Mesendoderm (in vitro differentiated cells): ENCODE results near the gene SCLY.

ENCODE experiments used
- DNase-seq: peaks from one replicate; pipeline ENCODE4 v3.0.0; 2013
- H2AK5ac ChIP-seq: 2 replicates; pipeline ENCODE4 v1.6.1; 2013; ENCODE audit warnings: low read length, inconsistent platforms
- H2BK120ac ChIP-seq: 2 replicates; pipeline ENCODE4 v1.6.1; 2013; ENCODE audit warnings: low read depth, mild to moderate bottlenecking, low read length, moderate library complexity, mixed read lengths
- H2BK15ac ChIP-seq: replicated peaks from 2 replicates; pipeline ENCODE4 v1.6.1; 2013; ENCODE audit warnings: low read depth, mild to moderate bottlenecking, moderate library complexity
- H2BK5ac ChIP-seq: 2 replicates; pipeline ENCODE4 v1.6.1; 2013; ENCODE audit warnings: low read length, inconsistent platforms
- H3K18ac ChIP-seq: 2 replicates; pipeline ENCODE4 v1.6.1; 2013; ENCODE audit warnings: mild to moderate bottlenecking, low read length, mixed read lengths
- H3K23ac ChIP-seq: one replicate; pipeline ENCODE4 v1.6.1; 2013; ENCODE audit warnings: low read length
- H3K27ac ChIP-seq: 2 replicates; pipeline ENCODE4 v1.5.1; 2013; ENCODE audit warnings: low read depth, mild to moderate bottlenecking, inconsistent platforms, low read length, moderate library complexity
- H3K27me3 ChIP-seq: 2 replicates; pipeline ENCODE4 v1.6.1; 2013; ENCODE audit warnings: low read length, control low read depth, mild to moderate bottlenecking, inconsistent platforms; ENCODE audit not compliant: insufficient read depth, poor library complexity
- H3K36me3 ChIP-seq: 2 replicates; pipeline ENCODE4 v1.6.1; 2013; ENCODE audit warnings: low read length, inconsistent platforms; ENCODE audit not compliant: control insufficient read depth, insufficient read depth
- H3K4ac ChIP-seq: one replicate; pipeline ENCODE4 v1.6.1; 2013; ENCODE audit warnings: low read depth, mild to moderate bottlenecking, low read length, moderate library complexity
- H3K4me1 ChIP-seq: 2 replicates; pipeline ENCODE4 v1.6.1; 2013; ENCODE audit warnings: low read depth, low read length, inconsistent platforms; ENCODE audit not compliant: control insufficient read depth
- H3K4me2 ChIP-seq: 2 replicates; pipeline ENCODE4 v1.6.1; 2013; ENCODE audit warnings: low read length
- H3K4me3 ChIP-seq: 2 replicates; pipeline ENCODE4 v1.5.1; 2013; ENCODE audit warnings: mild to moderate bottlenecking, low read length
- H3K56ac ChIP-seq: one replicate; pipeline ENCODE4 v1.6.1; 2013; ENCODE audit warnings: low read length
- H3K79me1 ChIP-seq: 2 replicates; pipeline ENCODE4 v1.6.1; 2013; ENCODE audit warnings: low read length, inconsistent platforms
- H3K79me2 ChIP-seq: 2 replicates; pipeline ENCODE4 v1.6.1; 2013; ENCODE audit warnings: mild to moderate bottlenecking, low read length; ENCODE audit not compliant: control insufficient read depth, insufficient read depth
- H3K9ac ChIP-seq: 2 replicates; pipeline ENCODE4 v1.6.1; 2013; ENCODE audit warnings: low read length, inconsistent platforms
- H4K5ac ChIP-seq: one replicate; pipeline ENCODE4 v1.6.1; 2013; ENCODE audit warnings: low read length
- H4K8ac ChIP-seq: one replicate; pipeline ENCODE4 v1.6.1; 2013; ENCODE audit warnings: low read depth, mild to moderate bottlenecking, control low read depth, low read length, moderate library complexity
- WGBS: extraction: QIAGEN DNeasy Blood & Tissue Kit; methylation state at CpG from one replicate; pipeline ENCODE4 v1.1.7; 2013; ENCODE audit warnings: low lambda C conversion rate, missing lambda C conversion rate; ENCODE audit not compliant: insufficient coverage; ENCODE audit errors: extremely low coverage; 5-methylcytosine and 5-hydroxymethylcytosine counted together

Gene SCLY

DNA sequence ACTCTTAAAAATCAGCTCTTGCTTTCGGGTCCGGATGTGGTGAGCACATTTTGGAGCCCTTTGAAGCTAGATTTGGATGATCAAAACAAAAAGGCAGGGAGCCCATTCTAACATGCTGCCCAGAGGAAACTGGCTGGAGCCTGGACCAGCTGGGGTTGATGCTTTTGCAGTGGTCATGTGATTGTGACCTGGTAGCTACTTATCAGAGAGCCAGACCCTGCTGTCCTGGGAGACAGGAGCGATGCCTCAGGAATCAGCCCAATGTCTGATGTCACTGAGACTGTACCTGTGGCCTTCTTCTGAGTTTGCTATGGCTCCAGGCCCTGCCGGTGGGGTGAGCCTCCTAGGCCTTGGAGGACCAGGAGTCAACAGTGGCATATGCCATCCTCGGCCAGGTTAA is 18.7 kb upstream of the SCLY start:
- Histone ChIP-seq H3K9ac (no peak overlapping the region), H3K56ac (no peak overlapping the region), H3K4me3 (no peak overlapping the region), H3K4me1 (no peaks in the 10 kb centered on the region), H3K27me3 (no peaks in the 10 kb centered on the region), H3K4ac (no peak overlapping the region), H2AK5ac (no peak overlapping the region), H3K23ac (no peak overlapping the region), H2BK5ac (no peak overlapping the region), H4K8ac (no peak overlapping the region), H3K27ac (no peak overlapping the region), H4K5ac (no peak overlapping the region), H2BK15ac (no peak overlapping the region), H3K36me3 (no peaks in the 10 kb centered on the region), H3K18ac (no peak overlapping the region), H3K79me1 (no peaks in the 10 kb centered on the region), H2BK120ac (no peak overlapping the region), H3K4me2 (no peak overlapping the region), H3K79me2 (no peaks in the 10 kb centered on the region)
- DNase-seq = no peak
- WGBS = no CpG with 5 or more reads among the region's 5 CpGs

DNA sequence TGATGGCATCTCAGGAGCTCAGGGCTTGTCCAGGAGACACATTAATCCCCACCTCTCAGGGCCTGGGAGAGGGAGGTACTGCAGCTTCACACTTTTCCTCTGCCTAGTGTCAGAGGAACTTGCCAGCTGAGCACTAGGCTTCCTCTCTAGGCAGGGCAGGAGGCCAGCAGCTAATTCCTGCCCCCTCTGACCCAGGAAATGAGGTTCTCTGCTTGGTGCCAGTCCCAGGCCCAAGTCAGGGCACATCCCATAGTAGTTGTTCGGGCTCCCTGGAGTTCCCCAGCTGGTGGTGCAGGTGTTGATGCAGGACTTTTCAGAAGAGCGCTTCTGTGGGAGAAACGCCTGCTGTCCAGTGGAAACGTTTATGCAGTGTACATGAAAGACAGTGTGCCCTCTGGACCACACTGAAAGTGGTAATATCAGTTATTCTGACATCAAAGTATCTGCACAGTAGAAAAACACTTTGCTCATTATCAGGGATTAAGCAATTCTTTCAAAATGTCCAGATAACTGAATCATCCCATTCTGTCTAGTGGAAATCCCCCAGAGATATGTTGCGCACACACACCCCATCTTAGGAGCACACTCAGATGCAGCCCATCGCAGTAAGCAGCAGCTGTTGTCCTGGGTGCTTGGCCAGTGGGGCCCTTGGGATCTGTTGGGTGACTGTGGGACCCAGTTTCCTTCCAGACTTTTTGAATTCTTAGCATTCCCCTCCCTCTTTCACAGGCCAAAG is 17.8 kb upstream of the SCLY start:
- Histone ChIP-seq H3K4me1 (no peaks in the 10 kb centered on the region), H3K23ac (no peak overlapping the region), H3K9ac (no peak overlapping the region), H3K79me1 (no peaks in the 10 kb centered on the region), H3K56ac (no peak overlapping the region), H2BK120ac (no peak overlapping the region), H3K27ac (no peak overlapping the region), H2BK5ac (no peak overlapping the region), H3K18ac (no peak overlapping the region), H3K4me2 (no peak overlapping the region), H4K5ac (no peak overlapping the region), H3K36me3 (no peaks in the 10 kb centered on the region), H3K27me3 (no peaks in the 10 kb centered on the region), H3K4ac (no peak overlapping the region), H3K79me2 (no peaks in the 10 kb centered on the region), H2BK15ac (no peak overlapping the region), H3K4me3 (no peak overlapping the region), H4K8ac (no peak overlapping the region), H2AK5ac (no peak overlapping the region)
- DNase-seq = no peak
- no CpG with 5 or more reads among the region's 6 CpGs for WGBS

DNA sequence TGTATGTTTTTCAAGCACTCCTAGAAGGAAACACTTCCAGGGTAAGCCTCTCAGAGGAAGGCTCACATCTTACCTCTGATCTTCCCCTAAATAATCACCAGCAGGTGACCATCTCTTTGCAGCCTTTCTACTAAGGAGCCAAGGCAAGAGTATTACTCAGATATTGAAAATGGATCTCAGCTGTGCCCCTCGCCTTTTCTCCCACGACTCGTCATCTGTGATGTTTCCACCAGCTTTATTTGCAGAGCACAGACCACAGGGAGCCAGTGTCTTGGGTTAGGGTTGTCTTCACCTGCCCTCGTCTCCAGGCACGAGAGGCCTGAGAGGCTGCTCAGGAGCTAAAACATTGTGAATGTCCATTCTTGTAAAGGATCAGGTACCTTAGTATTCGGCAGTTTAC is 16.9 kb upstream of the SCLY start:
- H3K23ac ChIP-seq = no peak overlapping the region
- H3K79me2 ChIP-seq = no peaks in the 10 kb centered on the region
- H2BK5ac ChIP-seq = no peak overlapping the region
- H3K9ac ChIP-seq = no peak overlapping the region
- no peak overlapping the region for H3K56ac ChIP-seq
- H4K8ac ChIP-seq = no peak overlapping the region
- DNase-seq = no peak
- no peaks in the 10 kb centered on the region for H3K79me1 ChIP-seq
- no peaks in the 10 kb centered on the region for H3K36me3 ChIP-seq
- no peak overlapping the region for H3K18ac ChIP-seq
- no CpG with 5 or more reads among the region's 6 CpGs for WGBS
- no peak overlapping the region for H2BK120ac ChIP-seq
- H3K4me2 ChIP-seq = no peak overlapping the region
- H3K27ac ChIP-seq = no peak overlapping the region
- no peak overlapping the region for H2AK5ac ChIP-seq
- no peak overlapping the region for H3K4ac ChIP-seq
- H4K5ac ChIP-seq = no peak overlapping the region
- no peaks in the 10 kb centered on the region for H3K4me1 ChIP-seq
- no peak overlapping the region for H3K4me3 ChIP-seq
- no peaks in the 10 kb centered on the region for H3K27me3 ChIP-seq
- H2BK15ac ChIP-seq = no peak overlapping the region

DNA sequence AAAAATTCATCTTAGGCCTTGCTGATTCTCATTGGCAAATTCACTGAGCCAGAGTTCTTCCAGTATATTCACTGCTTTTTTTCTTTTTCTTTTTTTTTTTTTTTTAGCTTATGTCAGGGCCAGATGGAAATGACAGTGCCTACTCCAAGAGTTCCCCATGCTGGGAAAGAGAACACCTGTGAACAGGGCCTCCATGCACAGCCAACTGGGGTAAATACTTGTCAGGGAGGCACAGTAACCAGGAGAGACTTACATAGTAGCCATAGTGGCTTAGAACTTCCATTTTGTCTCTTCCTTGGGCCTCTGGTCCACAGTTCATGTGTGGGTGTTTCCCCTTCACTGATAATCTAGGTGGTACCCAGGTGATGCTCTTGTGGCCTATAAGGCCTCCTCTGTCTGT is 15.2 kb upstream of the SCLY start:
- H2BK120ac ChIP-seq = no peak overlapping the region
- no peak overlapping the region for H2BK15ac ChIP-seq

DNA sequence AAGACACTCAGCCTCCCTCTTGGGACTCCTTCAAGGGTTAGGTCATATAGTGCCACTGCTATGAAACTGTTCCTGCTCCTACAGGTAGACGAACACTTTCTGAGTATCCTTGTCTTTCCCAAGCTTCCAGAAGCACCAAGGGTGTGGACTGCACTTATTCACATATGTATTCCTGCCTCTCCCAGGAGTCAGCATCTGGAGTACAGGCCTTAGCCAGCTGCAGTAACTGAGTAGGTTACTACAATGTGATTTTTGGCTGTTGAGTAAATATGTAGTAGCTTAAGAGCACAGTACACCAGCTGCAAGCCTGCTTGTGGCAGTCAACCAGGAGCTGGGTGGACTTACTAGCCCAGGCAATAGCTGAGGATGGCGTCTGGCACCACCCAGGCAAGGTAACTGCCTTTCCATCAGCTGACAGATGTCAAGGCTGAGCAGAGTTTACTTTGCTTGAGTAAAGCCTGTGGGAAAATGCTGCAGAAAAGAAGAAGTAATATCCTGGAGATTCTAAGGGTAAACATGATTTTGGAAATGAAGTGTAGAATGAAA is 14.0 kb upstream of the SCLY start:
- no peak overlapping the region for H4K5ac ChIP-seq
- no peak for DNase-seq
- WGBS = no CpG with 5 or more reads among the region's 2 CpGs
- H3K23ac ChIP-seq = no peak overlapping the region
- no peak overlapping the region for H3K27ac ChIP-seq
- no peak overlapping the region for H2BK15ac ChIP-seq
- no peaks in the 10 kb centered on the region for H3K27me3 ChIP-seq
- no peak overlapping the region for H3K4me3 ChIP-seq
- no peak overlapping the region for H3K4ac ChIP-seq
- no peak overlapping the region for H3K9ac ChIP-seq
- H3K4me1 ChIP-seq = no peaks in the 10 kb centered on the region
- no peak overlapping the region for H3K56ac ChIP-seq
- H3K18ac ChIP-seq = no peak overlapping the region
- no peak overlapping the region for H2BK120ac ChIP-seq
- H3K79me1 ChIP-seq = no peaks in the 10 kb centered on the region
- no peak overlapping the region for H3K4me2 ChIP-seq
- no peaks in the 10 kb centered on the region for H3K36me3 ChIP-seq
- no peak overlapping the region for H2BK5ac ChIP-seq
- H4K8ac ChIP-seq = no peak overlapping the region
- no peaks in the 10 kb centered on the region for H3K79me2 ChIP-seq
- H2AK5ac ChIP-seq = no peak overlapping the region

More for the DNA sequence above, 15.2 kb upstream of the SCLY start:
- Histone ChIP-seq H3K56ac (no peak overlapping the region), H3K9ac (no peak overlapping the region), H3K27ac (no peak overlapping the region), H3K4me1 (no peaks in the 10 kb centered on the region), H3K27me3 (no peaks in the 10 kb centered on the region), H3K23ac (no peak overlapping the region), H4K8ac (no peak overlapping the region), H3K36me3 (no peaks in the 10 kb centered on the region), H3K4me3 (no peak overlapping the region), H3K79me2 (no peaks in the 10 kb centered on the region), H4K5ac (no peak overlapping the region), H3K18ac (no peak overlapping the region), H3K4ac (no peak overlapping the region), H2AK5ac (no peak overlapping the region), H2BK5ac (no peak overlapping the region), H3K79me1 (no peaks in the 10 kb centered on the region), H3K4me2 (no peak overlapping the region)
- DNase-seq = no peak
